Measurements from ENCODE around the gene PEX11B. TPM values are rescaled to one million over a fixed set of nuclear protein-coding genes. Genes with fewer than 3 reads are reported as not detected.

PEX11B gene
- total and polyA plus RNA-seq, 2 experiments from 2014 or later = 7.4 to 9.1 TPM

DNA sequence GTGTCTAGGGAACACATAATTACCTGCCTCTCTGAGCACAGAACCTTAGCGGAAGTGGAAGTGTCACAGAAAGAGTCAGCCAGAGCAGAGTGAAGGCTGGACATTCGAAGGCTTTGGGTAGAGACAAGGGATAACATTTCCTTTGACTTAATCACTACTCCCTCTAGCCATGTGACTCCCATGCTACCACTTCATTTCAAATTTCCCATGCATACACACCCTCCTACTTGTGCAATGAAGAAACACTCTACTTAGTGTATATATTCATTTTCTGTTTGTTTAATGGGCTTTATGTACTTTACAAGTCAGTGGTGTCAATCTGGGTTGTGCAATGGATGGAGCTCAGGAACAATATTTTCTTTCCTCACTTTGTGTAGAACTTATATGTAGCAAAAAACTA, 39.8 kb downstream of the PEX11B start (continued):
- no peak for TF ChIP-seq ZNF462 (CRISPR knock-in tag; IDR thresholded peaks at IDR 0.05)
- TF ChIP-seq CTCF (conservative IDR thresholded peaks at IDR 0.05; ENCODE audit: low read depth in 2 of 2) = no peak
- no peak for TF ChIP-seq POLR2AphosphoS5 (IDR thresholded peaks at IDR 0.05; ENCODE audit: low read depth)
- TF ChIP-seq CREB1 (CRISPR knock-in tag; IDR thresholded peaks at IDR 0.05; ENCODE audit: low read depth) = no peak
- no peak for TF ChIP-seq STAT1 (IDR thresholded peaks at IDR 0.05; ENCODE audit: unreplicated experiment)
- TF ChIP-seq NANOG (IDR thresholded peaks at IDR 0.05; ENCODE audit: borderline replicate concordance) = no peak

DNA sequence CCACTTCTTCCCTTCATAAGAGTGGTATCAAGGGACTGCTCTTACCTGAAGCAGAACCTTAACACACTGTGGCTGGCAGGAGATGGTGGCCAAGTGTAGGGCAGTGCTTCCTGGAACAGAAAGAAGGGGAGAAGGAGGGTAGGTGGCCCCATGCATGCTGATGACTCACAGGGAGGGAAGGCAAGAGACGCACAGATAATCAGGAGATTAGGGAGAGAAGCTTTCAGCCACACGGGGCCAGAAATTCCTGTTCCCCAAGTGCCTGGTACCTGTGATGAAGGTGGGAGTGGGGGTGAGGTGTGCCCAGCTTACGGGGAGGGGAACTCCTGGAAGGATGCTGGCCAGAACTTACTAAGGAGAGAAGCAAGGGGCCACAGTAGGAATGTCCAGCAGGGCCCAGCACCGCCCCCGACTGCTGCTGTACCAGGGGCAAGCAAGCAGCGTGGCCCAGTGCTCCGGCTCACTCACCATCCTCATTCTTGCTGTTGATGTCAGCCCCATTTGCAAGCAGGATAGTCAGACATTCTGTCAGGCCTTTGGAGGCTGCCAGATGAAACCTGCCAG, 40.5 kb downstream of the PEX11B start:
- peaks cover 12% of the 10 kb centered on the region for H3K4me1 ChIP-seq (ENCODE audit: insufficient read depth)
- ATAC-seq (no peak), DNase-seq (ENCODE audit: low spot score) (no peak)
- no peaks in the 10 kb centered on the region for H3K36me3 Mint-ChIP-seq (ENCODE audit: low read depth)
- H4K20me1 ChIP-seq (replicated peaks; ENCODE audit: insufficient read depth) = no peaks in the 10 kb centered on the region
- H3F3A ChIP-seq (replicated peaks; ENCODE audit: low read depth) = 0 out of 2 replicates have a peak, but pooled peaks cover 2% of the 10 kb centered on the region
- H3K4me2 ChIP-seq = no peak overlapping the region
- peaks cover 22% of the 10 kb centered on the region for H3K4me1 Mint-ChIP-seq
- no peak overlapping the region for H3K27ac Mint-ChIP-seq
- H3K9me3 Mint-ChIP-seq = 0 out of 3 replicates have a peak, but pooled peaks cover under 1% of the 10 kb centered on the region
- H3K27me3 Mint-ChIP-seq (ENCODE audit: insufficient read depth, low read depth, poor library complexity) = peaks cover 14% of the 10 kb centered on the region
- TF ChIP-seq ZNF462 (CRISPR knock-in tag; IDR thresholded peaks at IDR 0.05) = no peak
- no peak for TF ChIP-seq EZH2 (IDR thresholded peaks at IDR 0.05; ENCODE audit: low read depth, unreplicated experiment)
- no peak for TF ChIP-seq CREB1 (CRISPR knock-in tag; IDR thresholded peaks at IDR 0.05; ENCODE audit: low read depth)
- TF ChIP-seq ZNF114 (CRISPR knock-in tag; IDR thresholded peaks at IDR 0.05) = no peak
- H3K4me3 Mint-ChIP-seq = no peak overlapping the region
- H2AFZ ChIP-seq = no peak overlapping the region
- H3K79me2 ChIP-seq (replicated peaks; ENCODE audit: insufficient read depth) = no peaks in the 10 kb centered on the region
- no peak overlapping the region for H3K27ac ChIP-seq (ENCODE audit: low read depth)
- H3K4me3 ChIP-seq = no peak overlapping the region
- no peaks in the 10 kb centered on the region for H3K36me3 ChIP-seq (ENCODE audit: insufficient read depth)
- H3K9me2 ChIP-seq (ENCODE audit: insufficient read depth) = no peaks in the 10 kb centered on the region
- peaks cover 15% of the 10 kb centered on the region for H3K27me3 ChIP-seq (ENCODE audit: insufficient read depth)
